Prostate gland (tissue), 2 donors: ENCODE results near the gene POU2AF3. TPM values are rescaled to one million over a fixed set of nuclear protein-coding genes. Genes with fewer than 3 reads are reported as not detected.
"Not testable (repeated sequence)": the region's sequence is repeated elsewhere in the genome, so short reads cannot be mapped to it uniquely, and the experiment has no call there.

ENCODE experiments used
- DNase-seq: peaks from one replicate; pipeline ENCODE4 v3.0.0-alpha.2; 2019; ENCODE audit warnings: low spot score
- H3K27ac ChIP-seq, 2 donors: fragments of 200-600 bp; sonication (generic); 2 replicates each; pipeline ENCODE4 v1.5.1; 2017 to 2019
- H3K27me3 ChIP-seq: fragments of 200-600 bp; sonication (generic); replicated peaks from 2 replicates; pipeline ENCODE4 v1.5.1; 2019; ENCODE audit not compliant: insufficient read depth
- H3K36me3 ChIP-seq, 2 donors: fragments of 200-600 bp; sonication (generic); 1 replicate in 1 of 2; 2 replicates in 1 of 2; pipeline versions ENCODE4 v1.5.1 to v1.8.1; 2017 to 2019
- H3K4me1 ChIP-seq: fragments of 200-600 bp; sonication (generic); replicated peaks from 2 replicates; pipeline ENCODE4 v1.5.1; 2019
- H3K4me3 ChIP-seq, 2 donors: fragments of 200-600 bp; sonication (generic); 2 replicates each; pipeline ENCODE4 v1.5.1; 2017 to 2019
- H3K9me3 ChIP-seq: fragments of 200-600 bp; sonication (generic); 2 replicates; pipeline ENCODE4 v1.5.1; 2017
- CTCF ChIP-seq, 4 experiments: fragments of 200-600 bp in 2 of 4; fragments of 450-650 bp in 2 of 4; sonication (generic) in 2 of 4; IDR thresholded peaks; 1 replicate in 3 of 4; 2 replicates in 1 of 4; pipeline ENCODE4 v1.5.1; 2016 to 2019; ENCODE audit warnings: antibody characterized with exemption in 4 of 4, mild to moderate bottlenecking in 2 of 4, moderate library complexity in 2 of 4
- POLR2A ChIP-seq: fragments of 450-650 bp; IDR thresholded peaks from one replicate; pipeline ENCODE4 v1.6.1; 2016; ENCODE audit warnings: antibody characterized with exemption, mild to moderate bottlenecking
- POLR2AphosphoS5 ChIP-seq: sonication (generic); formaldehyde crosslinking; IDR thresholded peaks from one replicate; pipeline ENCODE4 v1.6.1; 2017; ENCODE audit warnings: antibody characterized with exemption
- WGBS: methylation state at CpG from one replicate; pipeline ENCODE4 v1.1.5; 2018; 5-methylcytosine and 5-hydroxymethylcytosine counted together
- intact Hi-C: fragments of 100-400 bp; cut with DNase I; formaldehyde crosslinking; loops from one replicate; pipeline ENCODE4 v1.14.2; 2022
- total RNA-seq, 2 donors: library from RNA; depleted of rRNA; stranded (reverse); fragments of >200 nt; gene quantifications; one replicate each; pipeline ENCODE4 v1.1.0, GENCODE V29; 2016

POU2AF3 gene
- total RNA-seq, 2 donors from 2014 or later: 7.7 to 9.5 TPM

- no peaks in the 10 kb centered on the region for H3K9me3 ChIP-seq
- no peaks in the 10 kb centered on the region for H3K27me3 ChIP-seq
- H3K4me1 ChIP-seq: no peaks in the 10 kb centered on the region
- WGBS: 86% methylated on average over 4 of the region's 4 CpGs
- TF ChIP-seq POLR2AphosphoS5: no peak
- TF ChIP-seq POLR2A: no peak
- TF ChIP-seq CTCF (IDR thresholded peaks at IDR 0.05): no peak
- intact Hi-C loops: no loop called here
- no peak overlapping the region for H3K27ac ChIP-seq
- DNase-seq: no peak
- H3K4me3 ChIP-seq: no peak overlapping the region
- no peaks in the 10 kb centered on the region for H3K36me3 ChIP-seq
Measured at GRCh38 chr11:111258046-111258445, 40.3 kb upstream of the POU2AF3 start.

GRCh38 chr11:111259896-111260295 lies 38.5 kb upstream of the POU2AF3 start:
- no peaks in the 10 kb centered on the region for H3K4me1 ChIP-seq
- 90% methylated on average over 4 of the region's 4 CpGs for WGBS
- no peak overlapping the region for H3K4me3 ChIP-seq
- no peak overlapping the region for H3K27ac ChIP-seq
- TF ChIP-seq CTCF (IDR thresholded peaks at IDR 0.05) (no peak), POLR2A (no peak), POLR2AphosphoS5 (no peak)
- no peaks in the 10 kb centered on the region for H3K9me3 ChIP-seq
- DNase-seq: no peak
- intact Hi-C loops: no loop called here
- H3K36me3 ChIP-seq: no peaks in the 10 kb centered on the region
- H3K27me3 ChIP-seq: no peaks in the 10 kb centered on the region

- Histone ChIP-seq H3K36me3 (no peaks in the 10 kb centered on the region), H3K9me3 (no peaks in the 10 kb centered on the region), H3K4me1 (no peaks in the 10 kb centered on the region), H3K27ac (no peak overlapping the region), H3K27me3 (no peaks in the 10 kb centered on the region), H3K4me3 (no peak overlapping the region)
- DNase-seq: no peak
- 89% methylated on average over 4 of the region's 4 CpGs for WGBS
- intact Hi-C loops: no loop called here
- TF ChIP-seq CTCF (IDR thresholded peaks at IDR 0.05): no peak
- TF ChIP-seq POLR2AphosphoS5: no peak
- TF ChIP-seq POLR2A: no peak
Measured at GRCh38 chr11:111260811-111261210, 37.5 kb upstream of the POU2AF3 start.

- no peak for TF ChIP-seq POLR2A
- TF ChIP-seq CTCF (IDR thresholded peaks at IDR 0.05): no peak
- TF ChIP-seq POLR2AphosphoS5: no peak
- WGBS: 79% methylated on average over 1 of the region's 1 CpG
- no peaks in the 10 kb centered on the region for H3K4me1 ChIP-seq
Measured at GRCh38 chr11:111264646-111265045, 33.7 kb upstream of the POU2AF3 start.

GRCh38 chr11:111265421-111265820 lies 32.9 kb upstream of the POU2AF3 start:
- DNase-seq: no peak
- 93% methylated on average over 2 of the region's 2 CpGs for WGBS

More at GRCh38 chr11:111264646-111265045, 33.7 kb upstream of the POU2AF3 start:
- intact Hi-C loops: no loop called here
- no peak overlapping the region for H3K27ac ChIP-seq
- DNase-seq: no peak
- H3K9me3 ChIP-seq: no peaks in the 10 kb centered on the region
- no peaks in the 10 kb centered on the region for H3K27me3 ChIP-seq
- no peak overlapping the region for H3K4me3 ChIP-seq
- no peaks in the 10 kb centered on the region for H3K36me3 ChIP-seq

GRCh38 chr11:111268303-111268702 lies 30.0 kb upstream of the POU2AF3 start:
- 48% methylated on average over 4 of the region's 4 CpGs for WGBS
- H3K4me3 ChIP-seq, H3K27ac ChIP-seq, H3K27me3 ChIP-seq, DNase-seq, H3K9me3 ChIP-seq, H3K36me3 ChIP-seq, H3K4me1 ChIP-seq, intact Hi-C loops: not testable (repeated sequence)

More at GRCh38 chr11:111265421-111265820, 32.9 kb upstream of the POU2AF3 start:
- Histone ChIP-seq H3K9me3 (no peaks in the 10 kb centered on the region), H3K4me1 (no peaks in the 10 kb centered on the region), H3K27me3 (no peaks in the 10 kb centered on the region), H3K36me3 (no peaks in the 10 kb centered on the region), H3K27ac (no peak overlapping the region), H3K4me3 (no peak overlapping the region)
- TF ChIP-seq CTCF (IDR thresholded peaks at IDR 0.05) (no peak), POLR2A (no peak), POLR2AphosphoS5 (no peak)
- intact Hi-C loops: no loop called here
